ENCODE measurements around the gene HEXIM2.

HEXIM2 gene

DNA sequence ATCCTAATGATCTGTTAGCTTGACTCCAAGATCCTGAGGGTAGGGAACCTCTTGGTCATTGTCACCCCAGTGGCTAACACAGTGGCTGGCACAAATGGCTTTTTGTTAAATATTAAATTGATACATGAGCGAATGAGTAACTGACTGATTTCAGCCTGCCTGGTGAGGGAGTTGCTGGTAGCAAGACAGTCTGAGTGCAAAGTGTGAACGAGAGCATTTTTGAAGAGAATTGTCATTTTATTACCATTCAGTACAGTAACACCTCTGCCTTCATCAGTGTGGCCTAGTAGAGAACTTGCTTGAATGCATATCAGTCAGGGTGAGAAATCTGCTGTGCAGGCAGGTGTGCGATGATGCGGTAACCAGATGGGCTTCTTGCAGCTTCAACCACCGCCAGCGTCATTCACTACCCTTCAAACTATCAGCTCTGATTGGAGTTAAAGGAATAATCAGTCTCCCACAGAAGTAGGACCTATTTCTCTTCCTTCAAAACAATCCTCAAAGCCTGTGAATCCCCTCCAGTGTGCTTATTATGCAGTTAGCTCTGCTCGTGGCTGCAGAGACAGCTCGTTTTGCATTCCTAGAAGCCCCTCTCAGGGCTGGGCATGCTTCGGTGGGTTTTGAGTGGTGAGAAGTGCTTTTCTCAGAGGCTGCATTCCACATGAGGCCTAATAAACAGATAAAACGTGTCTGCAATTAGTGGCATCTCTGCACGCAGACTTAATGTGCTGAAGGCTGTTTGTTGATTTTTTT, 29.0 kb downstream of the HEXIM2 start:
- in situ Hi-C loops (cut with HindIII; ENCODE audit: low pct_ligation_motif_present, low sequenced_read_pairs), result no loop called here
- TF ChIP-seq, protein P1, sequence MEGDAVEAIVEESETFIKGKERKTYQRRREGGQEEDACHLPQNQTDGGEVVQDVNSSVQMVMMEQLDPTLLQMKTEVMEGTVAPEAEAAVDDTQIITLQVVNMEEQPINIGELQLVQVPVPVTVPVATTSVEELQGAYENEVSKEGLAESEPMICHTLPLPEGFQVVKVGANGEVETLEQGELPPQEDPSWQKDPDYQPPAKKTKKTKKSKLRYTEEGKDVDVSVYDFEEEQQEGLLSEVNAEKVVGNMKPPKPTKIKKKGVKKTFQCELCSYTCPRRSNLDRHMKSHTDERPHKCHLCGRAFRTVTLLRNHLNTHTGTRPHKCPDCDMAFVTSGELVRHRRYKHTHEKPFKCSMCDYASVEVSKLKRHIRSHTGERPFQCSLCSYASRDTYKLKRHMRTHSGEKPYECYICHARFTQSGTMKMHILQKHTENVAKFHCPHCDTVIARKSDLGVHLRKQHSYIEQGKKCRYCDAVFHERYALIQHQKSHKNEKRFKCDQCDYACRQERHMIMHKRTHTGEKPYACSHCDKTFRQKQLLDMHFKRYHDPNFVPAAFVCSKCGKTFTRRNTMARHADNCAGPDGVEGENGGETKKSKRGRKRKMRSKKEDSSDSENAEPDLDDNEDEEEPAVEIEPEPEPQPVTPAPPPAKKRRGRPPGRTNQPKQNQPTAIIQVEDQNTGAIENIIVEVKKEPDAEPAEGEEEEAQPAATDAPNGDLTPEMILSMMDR (IDR thresholded peaks at IDR 0.05; ENCODE audit: low read depth, low read length, missing control alignments), result no peak
- H3K36me3 ChIP-seq (replicated peaks), result no peaks in the 10 kb centered on the region
- DNase-seq, result no peak
- no peak overlapping the region for H3K4me3 ChIP-seq (ENCODE audit: low read depth, low read length)
- no peak overlapping the region for H3K27ac ChIP-seq
- H3K27me3 ChIP-seq (replicated peaks), result no peaks in the 10 kb centered on the region

DNA sequence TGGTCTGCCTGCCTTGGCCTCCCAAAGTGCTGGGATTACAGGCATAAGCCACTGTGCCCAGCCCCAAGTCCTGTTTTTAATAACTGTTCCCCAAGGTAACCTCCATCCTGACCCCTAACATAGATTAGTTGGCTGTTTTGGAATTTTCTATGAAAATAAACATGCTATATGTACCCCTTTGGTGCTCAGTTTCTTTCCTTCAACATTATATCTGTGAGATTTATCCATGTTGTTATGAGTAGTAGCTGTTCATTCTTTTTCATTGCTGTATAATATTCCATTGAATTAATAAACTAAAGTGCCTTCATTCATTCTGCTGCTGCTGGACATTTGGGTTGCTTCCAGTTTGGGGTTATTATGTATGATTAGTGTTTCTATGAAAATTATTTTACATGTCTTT, 33.7 kb downstream of the HEXIM2 start:
- TF ChIP-seq, protein P1 (IDR thresholded peaks at IDR 0.05; ENCODE audit: low read depth, low read length, missing control alignments), result no peak
- Histone ChIP-seq H3K27me3 (replicated peaks) (no peaks in the 10 kb centered on the region), H3K27ac (no peak overlapping the region), H3K36me3 (replicated peaks) (no peaks in the 10 kb centered on the region), H3K4me3 (ENCODE audit: low read depth, low read length) (no peak overlapping the region)
- DNase-seq, result no peak
- in situ Hi-C loops (cut with HindIII; ENCODE audit: low pct_ligation_motif_present, low sequenced_read_pairs), result no loop called here

DNA sequence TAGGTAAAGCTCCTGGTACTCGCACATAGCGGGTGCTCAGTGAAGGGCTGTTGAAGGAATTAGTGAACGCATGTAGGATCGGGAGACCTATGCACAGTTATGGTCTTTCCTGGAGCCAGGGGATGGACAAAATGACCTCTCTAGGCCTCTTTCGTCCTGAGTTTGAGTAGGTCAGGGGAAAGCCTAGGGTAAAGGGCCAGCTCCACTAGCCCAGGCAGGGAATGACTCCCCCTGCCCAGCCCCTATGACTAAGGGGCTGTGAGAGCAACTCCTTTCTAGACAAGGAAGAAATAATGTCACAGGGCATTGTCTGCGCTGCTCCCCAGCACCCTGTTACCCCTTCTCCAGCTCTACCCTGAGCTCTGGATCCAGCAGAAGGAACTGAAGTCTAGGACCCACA, 35.4 kb downstream of the HEXIM2 start:
- Histone ChIP-seq H3K27ac (no peak overlapping the region), H3K27me3 (replicated peaks) (no peaks in the 10 kb centered on the region), H3K36me3 (replicated peaks) (no peaks in the 10 kb centered on the region), H3K4me3 (ENCODE audit: low read depth, low read length) (no peak overlapping the region)
- TF ChIP-seq, protein P1 (IDR thresholded peaks at IDR 0.05; ENCODE audit: low read depth, low read length, missing control alignments), result no peak
- DNase-seq, result no peak
- in situ Hi-C loops (cut with HindIII; ENCODE audit: low pct_ligation_motif_present, low sequenced_read_pairs), result no loop called here

DNA sequence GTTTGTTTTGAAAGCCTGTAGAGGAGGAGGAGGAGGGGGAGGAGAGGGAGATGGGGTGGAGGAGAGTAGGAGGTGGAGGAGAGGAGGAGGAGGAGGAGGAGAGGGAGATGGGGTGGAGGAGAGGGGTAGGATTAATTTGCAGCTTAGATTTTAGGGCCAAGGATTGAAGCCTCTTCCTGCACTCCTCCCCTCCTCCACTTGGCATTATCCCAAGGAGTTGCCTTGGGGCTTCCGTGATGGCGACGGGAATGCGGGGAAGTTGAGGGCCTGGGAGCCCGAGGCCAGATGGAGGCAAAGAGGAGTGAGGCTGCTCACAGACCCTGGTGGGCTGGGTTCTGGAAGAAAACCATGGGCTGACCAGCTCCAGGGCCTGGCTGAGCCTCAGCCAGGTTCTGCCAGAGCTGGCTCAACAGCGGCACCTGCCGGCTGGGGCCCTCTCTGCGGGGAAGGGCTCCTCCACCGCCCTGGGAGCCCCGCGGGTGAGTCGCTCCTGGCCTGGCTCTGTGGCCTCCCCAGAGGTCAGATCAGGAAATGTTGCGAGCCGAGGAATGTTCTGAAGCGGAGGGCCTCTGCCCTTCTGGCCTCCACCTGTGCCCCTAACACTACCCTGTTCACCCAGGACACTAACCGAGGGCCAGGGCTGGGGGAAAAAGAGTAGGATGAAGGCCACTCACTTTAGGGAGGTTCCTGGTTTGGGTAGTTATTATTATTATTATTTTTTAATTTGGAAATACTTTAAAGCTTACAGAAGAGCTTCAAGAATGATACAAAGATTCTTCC, 36.1 kb downstream of the HEXIM2 start:
- TF ChIP-seq, protein P1 (IDR thresholded peaks at IDR 0.05; ENCODE audit: low read depth, low read length, missing control alignments), result peak; percentile 99
- H3K27ac ChIP-seq, result no peak overlapping the region

DNA sequence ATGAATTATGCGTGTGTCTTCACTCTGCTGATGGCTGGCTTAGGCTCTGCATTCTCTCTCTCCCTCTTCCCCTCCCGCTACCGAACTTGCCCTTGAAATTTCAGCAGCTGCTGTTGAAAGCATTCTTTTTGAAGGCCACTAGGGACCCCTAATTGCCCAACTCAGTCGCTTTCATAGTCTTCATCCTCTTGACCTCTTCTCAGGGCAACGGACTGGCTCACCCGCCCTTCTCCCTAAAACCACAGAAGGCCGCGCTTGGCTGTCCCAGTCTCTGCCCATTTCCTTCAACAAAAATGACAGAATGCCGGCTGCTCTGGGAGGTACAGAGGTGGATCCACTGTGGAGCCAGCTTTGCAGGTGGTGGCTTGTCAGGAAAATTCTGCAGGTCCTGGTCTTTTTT, 39.0 kb downstream of the HEXIM2 start:
- Histone ChIP-seq H3K36me3 (replicated peaks) (no peaks in the 10 kb centered on the region), H3K27me3 (replicated peaks) (no peaks in the 10 kb centered on the region), H3K4me3 (ENCODE audit: low read depth, low read length) (no peak overlapping the region), H3K27ac (no peak overlapping the region)
- in situ Hi-C loops (cut with HindIII; ENCODE audit: low pct_ligation_motif_present, low sequenced_read_pairs), result loop anchor here (25.0 kb wide), 1 partner anchor 187 kb away; no protein-coding TSS in a partner anchor
- no peak for DNase-seq
- TF ChIP-seq, protein P1 (IDR thresholded peaks at IDR 0.05; ENCODE audit: low read depth, low read length, missing control alignments), result no peak

More for the DNA sequence above, 36.1 kb downstream of the HEXIM2 start:
- H3K4me3 ChIP-seq (ENCODE audit: low read depth, low read length), result no peak overlapping the region
- no peaks in the 10 kb centered on the region for H3K27me3 ChIP-seq (replicated peaks)
- DNase-seq, result peak; percentile 75
- in situ Hi-C loops (cut with HindIII; ENCODE audit: low pct_ligation_motif_present, low sequenced_read_pairs), result no loop called here
- no peaks in the 10 kb centered on the region for H3K36me3 ChIP-seq (replicated peaks)

Measured in brain microvascular endothelial cell (primary cell).